Middle frontal gyrus (tissue), 1 donor: Measurements from ENCODE around the gene CP.

Experiments
- DNase-seq: peaks from one replicate; pipeline ENCODE4 v3.0.0-alpha.2; 2015; ENCODE audit warnings: low spot score; ENCODE audit errors: extremely low spot score

The CP gene

DNA sequence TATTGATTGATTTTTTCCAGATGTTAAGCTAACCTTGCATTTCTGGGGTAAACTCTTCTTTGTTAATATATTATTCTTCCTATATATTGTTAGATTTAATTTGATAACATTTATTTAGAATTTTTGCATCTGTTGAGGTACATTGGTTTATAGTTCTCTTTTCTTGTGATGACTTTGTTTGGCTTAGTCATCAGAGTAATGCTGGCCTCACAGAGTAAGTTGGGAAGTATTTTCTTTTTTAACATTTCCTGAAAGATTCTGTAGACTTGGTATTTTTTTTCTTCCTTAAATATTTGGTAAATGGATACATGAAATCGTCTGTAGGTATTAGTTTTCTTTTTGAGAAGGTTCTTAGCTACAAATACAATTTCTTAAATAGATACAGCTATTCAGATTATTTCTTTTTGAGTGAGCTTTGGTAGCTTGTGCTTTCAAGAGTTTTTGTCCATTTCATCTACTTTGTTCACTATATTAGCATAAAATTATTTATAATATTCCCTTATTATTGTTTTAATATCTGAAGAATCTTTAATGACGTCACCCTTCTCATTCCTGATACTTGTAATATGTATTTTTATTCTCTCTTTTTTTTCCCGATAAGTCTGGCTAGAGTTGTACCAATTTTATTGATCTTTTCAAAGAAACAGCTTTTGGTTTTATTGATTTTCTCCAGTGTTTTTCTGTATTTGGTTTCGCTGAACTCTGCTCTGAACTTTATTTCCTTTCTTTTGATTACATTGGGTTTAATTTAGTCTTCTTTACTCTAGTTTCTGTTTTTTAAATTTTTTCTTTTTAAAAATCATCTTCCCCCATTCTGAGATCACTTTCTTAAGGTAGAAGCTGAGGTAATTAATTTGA is 98.7 kb downstream of the CP start:
- DNase-seq: no peak
